B cell (primary cell): ENCODE data around the gene GNG2.

ENCODE experiments used
- CTCF ChIP-seq: fragments of 200-600 bp; IDR thresholded peaks from one replicate; pipeline ENCODE4 v1.8.0; 2022; ENCODE audit warnings: antibody characterized with exemption, mild to moderate bottlenecking
- EZH2 ChIP-seq: IDR thresholded peaks from 2 replicates; pipeline ENCODE4 v1.6.1; 2012; ENCODE audit warnings: borderline replicate concordance, low read depth, mild to moderate bottlenecking, moderate library complexity, low read length; ENCODE audit not compliant: insufficient read depth, poor library complexity, severe bottlenecking

GRCh38 chr14:51929166-51929565, 68.8 kb downstream of the GNG2 start:
- TF ChIP-seq CTCF: no peak
- no peak for TF ChIP-seq EZH2
